Fibroblast of lung (primary cell): ENCODE measurements around the gene OR4B1. TPM values are rescaled to one million over a fixed set of nuclear protein-coding genes. Genes with fewer than 3 reads are reported as not detected.

ENCODE experiments used
- DNase-seq, 2 donors: peaks; one replicate each; pipeline versions ENCODE4 v3.0.0 to v3.0.0-alpha.2; 2010; ENCODE audit warnings: low read depth in 2 of 2
- H2AFZ ChIP-seq: 2 replicates; pipeline ENCODE4 v1.5.1; 2012; ENCODE audit warnings: low read length, control low read depth, inconsistent platforms
- H3K27ac ChIP-seq: 2 replicates; pipeline ENCODE4 v1.5.1; 2011; ENCODE audit warnings: low read length, control low read depth; ENCODE audit not compliant: insufficient read depth
- H3K27me3 ChIP-seq: 2 replicates; pipeline ENCODE4 v1.5.1; 2011; ENCODE audit warnings: mild to moderate bottlenecking, low read length; ENCODE audit not compliant: control insufficient read depth, insufficient read depth
- H3K36me3 ChIP-seq: 2 replicates; pipeline ENCODE4 v1.5.1; 2011; ENCODE audit warnings: low read length; ENCODE audit not compliant: control insufficient read depth, insufficient read depth
- H3K4me1 ChIP-seq: 2 replicates; pipeline ENCODE4 v1.5.1; 2011; ENCODE audit warnings: low read length; ENCODE audit not compliant: control insufficient read depth, insufficient read depth; ENCODE audit errors: extremely low read depth
- H3K4me2 ChIP-seq: 2 replicates; pipeline ENCODE4 v1.5.1; 2011; ENCODE audit warnings: low read length, control low read depth; ENCODE audit not compliant: insufficient read depth; ENCODE audit errors: extremely low read depth
- H3K4me3 ChIP-seq, 4 experiments: fragments of 200-600 bp in 1 of 4; sonication (generic) in 1 of 4; replicated peaks in 1 of 4; 2 replicates each; pipeline ENCODE4 v1.5.1; 2011 to 2016; ENCODE audit warnings: low read length in 4 of 4, low read depth in 3 of 4, mild to moderate bottlenecking in 3 of 4, control low read depth in 2 of 4, inconsistent platforms in 1 of 4, mixed read lengths in 1 of 4; ENCODE audit not compliant: insufficient read depth in 1 of 4; ENCODE audit errors: control extremely low read depth in 1 of 4
- H3K79me2 ChIP-seq: 2 replicates; pipeline ENCODE4 v1.5.1; 2012; ENCODE audit warnings: mild to moderate bottlenecking, low read length, inconsistent platforms; ENCODE audit not compliant: control insufficient read depth, insufficient read depth
- H3K9ac ChIP-seq: 2 replicates; pipeline ENCODE4 v1.5.1; 2011; ENCODE audit warnings: mild to moderate bottlenecking, low read length, control low read depth; ENCODE audit not compliant: insufficient read depth
- H3K9me3 ChIP-seq: 2 replicates; pipeline ENCODE4 v1.5.1; 2012; ENCODE audit warnings: low read depth, low read length; ENCODE audit not compliant: control insufficient read depth, insufficient read depth
- H4K20me1 ChIP-seq: 2 replicates; pipeline ENCODE4 v1.5.1; 2011; ENCODE audit warnings: low read length; ENCODE audit not compliant: control insufficient read depth, insufficient read depth; ENCODE audit errors: extremely low read depth
- CTCF ChIP-seq, 2 donors: IDR thresholded peaks in 1 of 2; conservative IDR thresholded peaks in 1 of 2; 1 replicate in 1 of 2; 2 replicates in 1 of 2; pipeline ENCODE4 v1.5.1; 2011 to 2012; ENCODE audit warnings: low read length in 2 of 2, control low read depth in 1 of 2, inconsistent platforms in 1 of 2, low read depth in 1 of 2, mild to moderate bottlenecking in 1 of 2
- EZH2 ChIP-seq: IDR thresholded peaks from 2 replicates; pipeline ENCODE4 v1.5.1; 2012; ENCODE audit warnings: low read length, control low read depth, mild to moderate bottlenecking; ENCODE audit errors: missing control alignments
- polyA plus RNA-seq, 2 donors: library from polyadenylated mRNA; depleted of rRNA in 1 of 2; stranded (reverse) in 1 of 2; unstranded in 1 of 2; fragments of >200 nt; gene quantifications; 2 replicates each; pipeline ENCODE4 v1.2.1, GENCODE V29; 2011 to 2012; ENCODE audit warnings: missing spikeins in 1 of 2
- total RNA-seq: library from RNA; depleted of rRNA; stranded (reverse); fragments of >200 nt; gene quantifications from 2 replicates; pipeline ENCODE4 v1.2.1, GENCODE V29; 2014

OR4B1 gene
- total and polyA plus RNA-seq, 2 donors (not counting 1 experiment from before 2014, with no cell fraction given) = not detected

GRCh38 chr11:48172818-48173609 lies 43.6 kb upstream of the OR4B1 start:
- peak; percentile 52 to 71 for DNase-seq
- peak overlapping the region; percentile 61 for H3K4me2 ChIP-seq
- no peaks in the 10 kb centered on the region for H4K20me1 ChIP-seq
- TF ChIP-seq EZH2 (no peak), CTCF (conservative IDR thresholded peaks at IDR 0.05 in 1 of 2, IDR thresholded peaks at IDR 0.05 in 1 of 2; ENCODE audit: low read depth in 1 of 2, low read length in 2 of 2) (peak; percentile 98 to 99)
- H3K36me3 ChIP-seq = no peaks in the 10 kb centered on the region
- H3K79me2 ChIP-seq = no peaks in the 10 kb centered on the region
- no peaks in the 10 kb centered on the region for H3K9me3 ChIP-seq
- peaks cover 20% of the 10 kb centered on the region for H3K4me1 ChIP-seq
- H3K9ac ChIP-seq = no peak overlapping the region
- H3K27me3 ChIP-seq = no peaks in the 10 kb centered on the region
- peak overlapping the region; percentile 34 for H2AFZ ChIP-seq
- H3K4me3 ChIP-seq = peak overlapping the region in 2 of 4 experiments; percentile 27 to 32
- H3K27ac ChIP-seq = no peak overlapping the region

DNA sequence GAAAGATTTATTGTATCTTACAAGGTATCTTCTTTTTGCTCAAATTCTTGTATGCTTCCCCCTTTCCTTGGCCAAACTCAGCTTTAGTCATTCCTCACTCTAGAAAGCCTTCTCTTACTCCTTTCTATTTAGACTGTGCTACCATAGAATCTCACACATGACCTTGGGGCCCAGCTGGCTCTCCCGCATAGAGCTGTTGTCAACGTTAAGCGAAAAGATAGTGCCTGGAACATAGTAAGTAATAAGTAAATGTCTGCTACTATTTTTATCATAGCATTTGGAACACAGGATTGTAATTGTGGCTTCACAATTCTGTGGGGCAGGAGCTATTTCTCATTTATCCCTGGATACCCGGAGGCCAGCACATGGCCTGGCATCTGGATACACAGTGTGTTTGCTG lies 38.9 kb upstream of the OR4B1 start:
- no peak overlapping the region for H2AFZ ChIP-seq
- no peaks in the 10 kb centered on the region for H3K36me3 ChIP-seq
- no peak for DNase-seq
- no peak overlapping the region for H3K9ac ChIP-seq
- H3K27me3 ChIP-seq = no peaks in the 10 kb centered on the region
- no peak overlapping the region for H3K4me3 ChIP-seq
- H3K9me3 ChIP-seq = no peaks in the 10 kb centered on the region
- no peak overlapping the region for H3K4me2 ChIP-seq
- no peaks in the 10 kb centered on the region for H3K79me2 ChIP-seq
- peaks cover 2% of the 10 kb centered on the region for H3K4me1 ChIP-seq
- TF ChIP-seq EZH2 = no peak
- TF ChIP-seq CTCF (conservative IDR thresholded peaks at IDR 0.05 in 1 of 2, IDR thresholded peaks at IDR 0.05 in 1 of 2; ENCODE audit: low read depth in 1 of 2, low read length in 2 of 2) = no peak
- H4K20me1 ChIP-seq = no peaks in the 10 kb centered on the region
- H3K27ac ChIP-seq = no peak overlapping the region

DNA sequence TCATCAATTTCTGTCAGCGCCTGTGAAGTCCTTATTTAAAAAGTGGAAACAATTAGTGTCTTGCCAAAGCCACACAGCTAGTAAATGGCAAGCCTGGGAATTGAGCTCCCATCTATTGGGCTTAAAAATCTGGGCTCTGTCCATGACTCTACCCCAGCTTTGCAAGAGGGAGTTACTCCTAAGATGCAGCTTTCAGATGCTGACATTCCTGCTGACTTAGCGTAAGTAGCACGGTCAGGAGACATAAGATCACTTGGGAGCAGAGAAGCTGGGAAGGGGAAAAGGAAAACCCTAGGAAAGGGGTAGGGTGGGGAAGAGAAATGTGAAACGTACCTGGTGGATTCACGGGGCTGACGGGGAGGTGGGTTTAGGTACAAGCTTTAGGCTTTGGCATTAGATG lies 36.0 kb upstream of the OR4B1 start:
- Histone ChIP-seq H3K9ac (no peak overlapping the region), H4K20me1 (no peaks in the 10 kb centered on the region), H3K9me3 (no peaks in the 10 kb centered on the region), H3K79me2 (no peaks in the 10 kb centered on the region), H3K27me3 (no peaks in the 10 kb centered on the region), H2AFZ (no peak overlapping the region), H3K4me1 (no peaks in the 10 kb centered on the region), H3K27ac (no peak overlapping the region), H3K4me3 (no peak overlapping the region), H3K36me3 (no peaks in the 10 kb centered on the region), H3K4me2 (no peak overlapping the region)
- no peak for DNase-seq
- TF ChIP-seq CTCF (conservative IDR thresholded peaks at IDR 0.05 in 1 of 2, IDR thresholded peaks at IDR 0.05 in 1 of 2; ENCODE audit: low read depth in 1 of 2, low read length in 2 of 2) = no peak
- no peak for TF ChIP-seq EZH2
